Skeletal muscle tissue (tissue), 4 donors: ENCODE results near the gene CANT1. TPM values are rescaled to one million over a fixed set of nuclear protein-coding genes. Genes with fewer than 3 reads are reported as not detected.
"Not testable (repeated sequence)": the region's sequence is repeated elsewhere in the genome, so short reads cannot be mapped to it uniquely, and the experiment has no call there.

Source experiments
- H3K27ac ChIP-seq: one replicate; pipeline ENCODE4 v1.7.0; 2013; ENCODE audit warnings: mild to moderate bottlenecking, low read depth, low read length, inconsistent platforms
- H3K27me3 ChIP-seq, 3 donors: one replicate each; pipeline ENCODE4 v1.7.0; 2013; ENCODE audit warnings: low read length in 3 of 3; ENCODE audit not compliant: control insufficient read depth in 3 of 3, insufficient read depth in 3 of 3
- H3K36me3 ChIP-seq, 3 donors: one replicate each; pipeline ENCODE4 v1.7.0; 2013; ENCODE audit warnings: low read length in 3 of 3; ENCODE audit not compliant: control insufficient read depth in 3 of 3, insufficient read depth in 3 of 3
- H3K4me1 ChIP-seq, 3 donors: one replicate each; pipeline ENCODE4 v1.7.0; 2013; ENCODE audit warnings: low read length in 3 of 3, mild to moderate bottlenecking in 3 of 3; ENCODE audit not compliant: control insufficient read depth in 3 of 3, insufficient read depth in 3 of 3
- H3K4me3 ChIP-seq, 3 donors: one replicate each; pipeline ENCODE4 v1.7.0; 2013; ENCODE audit warnings: low read length in 3 of 3
- H3K9ac ChIP-seq, 3 donors: one replicate each; pipeline ENCODE4 v1.7.0; 2013; ENCODE audit warnings: low read length in 3 of 3, mild to moderate bottlenecking in 3 of 3, moderate library complexity in 2 of 3, low read depth in 1 of 3
- H3K9me3 ChIP-seq, 3 donors: one replicate each; pipeline ENCODE4 v1.7.0; 2013; ENCODE audit warnings: low read length in 3 of 3; ENCODE audit not compliant: control insufficient read depth in 3 of 3
- total RNA-seq: library from RNA; depleted of rRNA; stranded (reverse); fragments of >200 nt; gene quantifications from one replicate; pipeline ENCODE4 v1.2.3, GENCODE V29; 2014
- donor health status: Osteomylitis.

CANT1 gene
- total RNA-seq, 1 donor from 2014 or later: 21.9 TPM

- Histone ChIP-seq H3K9me3 (no peaks in the 10 kb centered on the region), H3K36me3 (peaks cover 0 to 4% (median 3%) of the 10 kb centered on the region in 3 donors), H3K4me1 (peaks cover 18 to 26% (median 21%) of the 10 kb centered on the region in 3 donors), H3K27ac (no peak overlapping the region), H3K9ac (no peak overlapping the region), H3K27me3 (peaks cover 0 to 3% (median 0%) of the 10 kb centered on the region in 3 donors), H3K4me3 (no peak overlapping the region)
Measured at GRCh38 chr17:78969865-78970264, 39.7 kb downstream of the CANT1 start.

GRCh38 chr17:78967782-78968362, 41.7 kb downstream of the CANT1 start:
- Histone ChIP-seq H3K36me3 (peaks cover 0 to 4% (median 3%) of the 10 kb centered on the region in 3 donors), H3K4me3 (no peak overlapping the region), H3K27ac (no peak overlapping the region), H3K4me1 (peaks cover 14 to 22% (median 17%) of the 10 kb centered on the region in 3 donors), H3K27me3 (peaks cover 0 to 3% (median 0%) of the 10 kb centered on the region in 3 donors), H3K9me3 (no peaks in the 10 kb centered on the region), H3K9ac (no peak overlapping the region)

- no peak overlapping the region for H3K27ac ChIP-seq
- H3K9ac ChIP-seq: no peak overlapping the region
- H3K27me3 ChIP-seq: peaks cover 0 to 3% (median 0%) of the 10 kb centered on the region in 3 donors
- peaks cover 0 to 4% (median 3%) of the 10 kb centered on the region in 3 donors for H3K36me3 ChIP-seq
- no peak overlapping the region for H3K4me3 ChIP-seq
- peaks cover 16 to 22% (median 17%) of the 10 kb centered on the region in 3 donors for H3K4me1 ChIP-seq
- H3K9me3 ChIP-seq: no peaks in the 10 kb centered on the region
Measured at GRCh38 chr17:78966910-78967600, 42.5 kb downstream of the CANT1 start.

GRCh38 chr17:78966123-78966813, 43.3 kb downstream of the CANT1 start:
- H3K27me3 ChIP-seq: peaks cover 0 to 3% (median 0%) of the 10 kb centered on the region in 3 donors
- peaks cover 0 to 4% (median 3%) of the 10 kb centered on the region in 3 donors for H3K36me3 ChIP-seq
- no peak overlapping the region for H3K27ac ChIP-seq
- H3K4me1 ChIP-seq: peaks cover 11 to 17% (median 11%) of the 10 kb centered on the region in 3 donors
- H3K9me3 ChIP-seq: no peaks in the 10 kb centered on the region
- no peak overlapping the region for H3K9ac ChIP-seq
- no peak overlapping the region for H3K4me3 ChIP-seq

DNA sequence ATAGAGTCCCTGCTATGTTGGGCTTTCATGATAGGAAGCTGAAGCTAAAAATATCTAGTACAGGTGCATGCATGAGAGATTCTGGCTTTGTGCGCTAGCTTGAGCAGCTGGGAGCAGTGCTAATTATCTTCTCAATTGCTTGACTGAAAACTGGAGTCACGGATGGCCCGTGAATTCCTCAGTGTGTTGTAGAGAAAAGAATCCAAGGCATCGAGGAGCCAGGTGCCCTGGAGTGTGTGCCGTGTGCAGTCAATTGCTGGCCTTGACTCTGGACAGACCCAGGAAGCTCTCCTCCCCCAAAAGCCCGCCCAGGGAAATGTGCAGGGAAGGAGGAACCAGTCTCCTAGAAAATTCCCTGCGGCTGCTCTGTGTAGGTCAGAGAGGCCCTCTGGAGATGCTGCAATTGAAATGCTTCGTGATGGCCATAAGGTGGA, 44.1 kb downstream of the CANT1 start:
- Histone ChIP-seq H3K9me3 (no peaks in the 10 kb centered on the region), H3K36me3 (peaks cover 0 to 3% (median 2%) of the 10 kb centered on the region in 3 donors)

DNA sequence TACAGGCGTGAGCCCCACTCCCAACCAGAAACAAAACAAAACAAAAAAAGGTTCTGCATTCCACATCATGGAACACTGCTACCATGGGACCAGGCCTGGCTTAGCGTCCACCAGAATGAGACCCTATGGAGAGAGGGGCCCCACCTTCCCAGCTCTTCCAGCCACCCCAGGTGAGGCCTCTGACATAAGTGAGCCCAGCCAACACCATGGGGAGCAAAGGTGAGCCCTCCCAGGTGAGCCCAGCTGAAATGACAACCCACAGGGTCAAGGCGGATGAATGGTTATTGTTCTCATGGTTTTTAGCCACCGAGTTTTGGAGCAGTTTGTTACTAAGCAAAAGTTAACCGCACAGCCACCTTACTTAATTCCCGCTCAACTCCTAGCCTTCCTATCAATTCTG, 46.2 kb downstream of the CANT1 start:
- Histone ChIP-seq H3K9me3 (no peaks in the 10 kb centered on the region), H3K9ac (no peak overlapping the region), H3K4me3 (no peak overlapping the region), H3K4me1 (peaks cover 9 to 18% (median 11%) of the 10 kb centered on the region in 3 donors), H3K27me3 (no peaks in the 10 kb centered on the region), H3K36me3 (no peaks in the 10 kb centered on the region), H3K27ac (no peak overlapping the region)

More for the DNA sequence above, 44.1 kb downstream of the CANT1 start:
- Histone ChIP-seq H3K9ac (no peak overlapping the region), H3K4me3 (no peak overlapping the region), H3K4me1 (peaks cover 9 to 18% (median 11%) of the 10 kb centered on the region in 3 donors), H3K27me3 (no peaks in the 10 kb centered on the region), H3K27ac (no peak overlapping the region)

DNA sequence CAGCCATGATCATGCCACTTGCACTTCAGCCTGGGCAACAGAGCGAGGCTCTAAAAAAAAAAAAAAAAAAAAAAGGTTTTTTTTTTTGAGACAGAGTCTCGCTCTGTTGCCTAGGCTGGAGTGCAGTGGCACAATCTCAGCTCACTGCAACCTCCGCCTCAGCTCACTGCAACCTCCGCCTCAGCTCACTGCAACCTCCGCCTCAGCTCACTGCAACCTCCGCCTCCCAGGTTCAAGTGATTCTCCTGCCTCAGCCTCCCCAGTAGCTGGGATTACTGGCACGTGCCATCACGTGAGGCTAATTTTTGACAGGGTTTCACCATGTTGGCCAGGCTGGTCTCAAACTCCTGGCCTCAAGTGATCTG, 46.6 kb downstream of the CANT1 start:
- not testable (repeated sequence) for H3K36me3 ChIP-seq, H3K9me3 ChIP-seq, H3K4me3 ChIP-seq, H3K27ac ChIP-seq, H3K9ac ChIP-seq, H3K27me3 ChIP-seq
- H3K4me1 ChIP-seq: peaks cover 9 to 18% (median 11%) of the 10 kb centered on the region in 3 donors

DNA sequence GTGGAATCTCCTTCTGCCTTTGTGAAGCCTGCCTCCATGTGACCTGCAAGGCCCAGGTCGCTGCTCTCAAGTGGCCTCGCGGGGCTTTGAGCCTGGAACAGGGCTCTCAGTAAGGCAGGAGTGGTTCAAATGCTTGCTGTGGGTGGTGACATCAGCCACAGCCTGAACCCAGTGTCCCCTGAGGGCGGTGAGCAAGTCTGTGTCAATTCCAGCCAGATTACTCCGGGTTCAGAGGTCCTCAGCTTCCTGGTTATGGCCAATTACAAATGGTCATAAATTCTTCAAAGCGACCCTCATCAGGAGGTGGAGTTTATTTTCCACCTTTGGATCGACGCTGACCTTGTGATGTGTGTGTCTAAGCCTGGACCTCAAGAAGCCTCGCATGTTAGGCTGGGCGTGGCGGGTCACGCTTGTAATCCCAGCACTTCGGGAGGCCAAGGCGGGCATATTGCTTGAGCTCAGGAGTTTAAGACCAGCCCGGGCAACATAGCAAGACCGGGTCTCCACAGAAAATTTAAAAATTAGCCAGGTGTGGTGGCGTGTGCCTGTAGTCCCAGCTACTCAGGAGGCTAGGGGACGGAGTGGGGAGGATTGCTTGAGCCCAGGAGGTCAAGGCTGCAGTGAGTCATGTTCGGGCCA, 47.1 kb downstream of the CANT1 start:
- Histone ChIP-seq H3K36me3 (no peaks in the 10 kb centered on the region), H3K4me1 (peaks cover 9 to 18% (median 11%) of the 10 kb centered on the region in 3 donors), H3K9me3 (no peaks in the 10 kb centered on the region), H3K27me3 (no peaks in the 10 kb centered on the region), H3K27ac (no peak overlapping the region), H3K4me3 (no peak overlapping the region), H3K9ac (no peak overlapping the region)

DNA sequence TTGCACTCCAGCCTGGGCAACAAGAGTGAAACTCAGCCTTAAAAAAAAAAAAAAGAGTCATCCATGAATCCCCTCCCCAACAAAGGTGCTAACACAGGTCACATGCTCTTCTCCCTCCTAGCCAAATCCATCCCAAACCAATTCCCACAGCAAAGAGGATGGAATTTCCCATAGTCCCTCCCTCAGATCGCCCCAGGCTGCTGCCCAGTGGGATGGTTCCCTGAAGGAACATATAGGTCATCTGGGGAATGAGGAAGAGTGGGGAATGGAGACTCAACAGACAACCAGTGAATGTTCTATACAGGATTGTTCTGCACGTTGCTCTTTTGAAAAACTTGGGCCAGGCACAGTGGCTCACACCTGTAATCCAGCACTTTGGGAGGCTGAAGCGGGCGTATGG, 48.0 kb downstream of the CANT1 start:
- H3K27me3 ChIP-seq: no peaks in the 10 kb centered on the region
- no peak overlapping the region for H3K27ac ChIP-seq
- H3K9me3 ChIP-seq: no peaks in the 10 kb centered on the region

More for the DNA sequence above, 48.0 kb downstream of the CANT1 start:
- H3K4me1 ChIP-seq: peaks cover 6 to 13% (median 11%) of the 10 kb centered on the region in 3 donors
- peak overlapping the region in 1 of 3 donors; percentile 33 for H3K9ac ChIP-seq
- no peaks in the 10 kb centered on the region for H3K36me3 ChIP-seq
- H3K4me3 ChIP-seq: no peak overlapping the region
